NCI-H82 treated with DMSO at 0.1 percent for 48 hours (cell line): ENCODE data around the gene SEL1L3.

Experiments used
- DNase-seq: peaks from one replicate; lab custom pipeline; 2025; ENCODE audit not compliant: unreplicated experiment; lab: John Stamatoyannopoulos, UW

The SEL1L3 gene

DNA sequence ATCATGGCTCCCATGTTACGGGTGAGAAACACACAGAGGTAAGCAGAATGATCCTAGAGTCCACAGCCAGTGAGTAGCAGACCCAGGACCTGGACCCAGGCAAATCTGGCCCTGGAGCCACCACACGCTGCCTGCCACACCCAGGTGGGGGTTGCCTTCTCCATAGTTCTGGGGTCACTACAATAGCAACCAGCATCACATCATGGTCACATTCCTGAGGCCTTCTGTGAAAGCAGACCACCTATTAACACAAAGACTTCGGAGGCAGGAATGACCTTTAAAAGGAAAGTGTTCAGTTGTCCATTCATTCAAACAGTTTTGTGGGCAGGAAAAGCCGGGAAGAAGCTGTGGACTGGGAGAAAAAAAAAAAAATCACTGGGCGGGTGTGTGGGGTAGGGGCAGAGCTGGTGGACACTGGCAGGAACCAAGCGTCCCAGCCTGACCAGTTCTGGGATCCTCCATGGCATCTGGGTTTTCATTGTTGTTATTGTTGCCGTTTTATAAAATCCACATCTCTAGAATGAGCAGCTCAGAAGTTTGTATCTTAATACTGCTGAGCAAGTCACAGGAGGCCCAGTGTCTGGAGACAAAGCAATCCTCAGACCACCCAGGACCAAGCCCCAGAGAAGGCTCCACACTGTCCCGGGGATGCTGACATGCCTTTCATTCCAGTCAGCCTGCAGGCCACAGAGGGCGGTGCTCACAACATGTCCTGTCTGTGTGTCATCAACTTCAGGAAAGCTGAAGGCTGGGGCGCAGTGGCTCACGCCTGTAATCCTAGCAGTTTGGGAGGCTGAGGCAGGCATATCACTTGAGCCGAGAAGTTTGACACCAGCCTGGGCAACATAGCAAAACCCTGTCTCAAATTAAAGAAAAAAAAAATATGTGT, 67.0 kb downstream of the SEL1L3 start:
- DNase-seq = no peak

DNA sequence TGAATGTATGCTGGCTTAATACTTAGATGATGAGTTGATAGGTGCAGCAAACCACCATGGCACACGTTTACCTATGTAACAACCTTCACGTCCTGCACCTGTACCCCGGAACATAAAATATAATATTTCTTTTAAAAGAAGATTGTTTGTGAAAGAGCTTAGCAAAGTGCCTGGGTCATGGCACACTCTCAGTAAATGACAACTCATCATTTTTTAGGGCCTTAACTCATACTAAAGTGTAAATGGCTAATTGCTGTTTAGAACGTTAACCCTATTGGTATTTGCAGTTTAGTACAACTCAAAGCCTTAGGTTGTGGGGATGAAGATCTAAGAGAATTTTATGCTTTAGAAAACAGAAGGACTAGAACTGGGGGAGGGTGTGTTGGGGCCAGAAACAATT, 67.7 kb downstream of the SEL1L3 start:
- no peak for DNase-seq

DNA sequence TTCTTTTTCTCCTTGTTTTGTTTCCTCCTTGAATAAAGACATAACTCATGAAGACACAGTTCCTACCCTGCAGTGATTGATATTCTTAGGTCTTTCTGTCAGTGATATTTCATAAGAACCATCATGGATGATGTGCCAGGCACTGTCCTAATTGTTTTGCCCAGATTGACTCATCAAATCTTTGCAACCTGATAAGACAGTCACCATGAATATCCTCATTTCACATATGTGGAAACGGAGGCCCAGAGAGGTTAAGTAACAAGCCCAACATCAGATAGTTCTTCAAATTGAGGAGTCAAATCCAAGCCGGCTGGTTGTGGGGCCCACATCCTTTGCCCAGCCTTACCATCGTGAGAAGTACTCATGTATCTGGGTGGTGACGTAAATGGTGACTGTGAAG, 69.9 kb downstream of the SEL1L3 start:
- DNase-seq = no peak

DNA sequence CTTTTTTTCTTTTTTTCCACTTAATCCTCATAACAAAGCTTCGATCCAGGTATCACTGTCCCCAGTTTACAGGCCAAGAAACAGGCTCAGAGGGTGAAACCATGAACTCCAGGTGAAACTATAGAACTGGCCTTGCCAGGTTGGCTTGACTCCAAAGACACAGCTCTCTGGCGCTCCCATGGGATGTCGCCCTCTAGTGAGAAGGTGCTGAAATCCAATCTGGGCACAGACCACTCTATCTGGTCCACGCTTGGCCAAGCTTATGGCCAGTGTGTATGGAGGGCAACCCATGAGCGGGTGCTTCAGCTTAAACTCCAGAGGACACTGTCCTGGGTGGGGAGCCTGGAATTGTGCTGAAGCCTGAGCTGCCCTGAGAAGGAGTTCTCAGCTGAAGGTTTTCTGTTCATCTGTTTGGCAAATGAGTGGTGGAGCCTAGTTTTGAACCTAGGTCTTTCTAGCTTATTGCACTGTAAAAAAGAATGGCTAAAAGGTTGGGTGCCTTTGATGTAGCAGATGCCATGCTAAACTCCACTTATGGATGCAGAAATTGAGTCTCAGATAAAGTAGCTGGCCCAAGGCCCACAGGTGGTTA, 70.5 kb downstream of the SEL1L3 start:
- no peak for DNase-seq

DNA sequence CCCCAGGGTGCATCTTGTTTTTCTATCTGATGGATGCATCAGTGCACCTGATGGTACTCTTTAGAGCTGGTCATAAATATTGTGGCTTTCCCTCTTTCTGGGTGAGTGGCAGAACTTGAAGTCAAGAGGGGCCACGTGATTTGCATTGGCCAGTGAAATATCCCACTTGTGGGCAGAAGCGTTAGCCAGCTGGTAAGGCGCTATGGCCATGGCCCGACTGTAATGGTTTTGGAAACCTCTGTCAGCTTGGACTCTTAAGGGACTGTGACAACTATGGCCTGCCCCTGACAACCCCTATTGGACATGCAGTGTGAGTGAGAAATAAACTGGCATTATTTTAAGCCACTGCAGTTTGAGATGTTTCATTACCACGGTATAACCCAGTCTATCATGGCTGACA, 72.8 kb downstream of the SEL1L3 start:
- DNase-seq = no peak

DNA sequence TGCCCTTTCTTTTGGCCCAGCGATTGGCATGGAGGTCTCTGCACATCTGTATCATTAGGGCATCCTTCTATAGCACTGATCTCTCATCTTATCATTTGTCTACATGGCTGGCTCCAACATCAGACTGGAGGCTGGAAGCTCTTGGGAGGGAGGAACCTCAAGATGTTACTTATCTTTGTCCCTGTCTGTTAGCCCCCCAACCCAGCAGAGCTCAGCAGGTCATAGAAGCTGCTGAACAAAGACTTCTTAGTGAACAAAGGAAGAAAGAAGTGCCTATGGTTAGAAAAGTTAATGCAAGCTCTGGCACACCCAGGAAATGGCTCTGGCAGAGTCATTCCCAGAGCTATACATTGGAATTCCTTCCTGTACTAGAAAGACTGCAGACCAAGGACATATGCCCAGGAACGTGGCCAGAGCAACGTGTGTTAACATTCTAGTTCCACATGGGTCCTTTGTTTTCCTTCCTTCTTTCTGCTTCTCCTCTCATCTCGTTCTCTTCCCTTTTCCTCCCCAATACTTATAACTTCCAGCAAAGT, 74.0 kb downstream of the SEL1L3 start:
- DNase-seq = no peak

DNA sequence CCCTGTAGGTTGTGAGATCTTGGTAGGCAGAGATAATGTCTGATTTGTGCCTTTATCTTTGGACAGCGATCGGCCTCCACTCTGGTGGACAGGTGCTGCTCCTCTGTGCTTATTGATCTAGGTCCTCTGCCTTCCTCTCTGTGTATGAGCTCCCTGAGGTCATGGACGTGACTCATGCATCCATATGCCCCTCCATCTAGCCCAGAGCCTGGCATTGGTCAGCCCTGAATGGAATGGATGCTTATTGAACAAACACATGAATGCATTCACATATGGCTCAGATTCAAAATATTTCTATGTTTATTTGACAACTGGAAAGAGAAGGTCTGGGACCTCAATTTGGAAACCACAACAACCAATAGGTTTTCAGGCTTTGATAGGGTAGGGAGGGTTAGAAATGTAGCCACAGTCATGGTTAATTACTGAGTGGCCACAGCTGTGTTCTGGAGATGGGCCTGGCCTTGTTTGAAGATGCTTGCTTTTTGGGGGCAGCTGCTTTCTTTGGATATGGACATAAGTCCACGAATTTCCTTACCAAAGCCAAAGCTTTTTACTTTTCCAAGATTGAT, 76.2 kb downstream of the SEL1L3 start:
- DNase-seq = no peak

DNA sequence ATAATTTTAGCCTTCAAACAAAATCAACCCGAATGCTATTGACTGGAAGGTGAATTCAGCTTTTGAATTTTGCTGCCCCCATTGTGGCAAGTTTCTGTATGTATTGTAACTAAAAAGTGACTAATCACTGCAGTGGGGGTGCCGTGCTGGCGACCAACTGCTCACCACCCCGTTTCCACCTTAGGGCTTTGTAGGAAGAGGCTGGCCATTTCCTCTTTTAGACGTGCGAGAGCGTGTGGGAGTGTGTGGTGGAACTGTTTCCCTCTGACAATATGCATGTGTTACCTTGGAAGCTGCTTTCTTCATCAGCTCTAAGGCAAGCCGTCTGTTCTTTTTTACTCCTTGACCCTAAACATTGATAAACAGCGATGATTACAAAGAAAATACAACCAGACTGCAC, 78.8 kb downstream of the SEL1L3 start:
- DNase-seq = no peak

DNA sequence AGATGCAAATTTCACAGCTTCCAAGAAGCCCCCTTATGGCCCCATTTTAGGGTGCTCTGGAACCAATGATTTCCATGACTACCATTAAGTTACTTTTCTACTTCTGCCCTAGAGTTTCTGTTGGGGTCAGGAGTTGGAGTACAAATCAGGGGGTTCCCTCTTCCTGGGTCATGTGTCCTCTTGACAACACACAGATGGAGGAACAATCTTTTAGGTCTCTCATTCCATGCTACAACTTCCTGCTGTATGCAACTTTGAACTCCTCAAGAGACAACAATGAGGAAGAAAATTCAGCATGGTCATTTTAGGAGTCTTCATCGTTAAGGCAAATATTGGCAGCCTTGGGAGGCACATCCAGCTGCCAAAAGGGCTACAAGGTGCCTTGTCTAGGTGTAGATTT, 79.7 kb downstream of the SEL1L3 start:
- no peak for DNase-seq

DNA sequence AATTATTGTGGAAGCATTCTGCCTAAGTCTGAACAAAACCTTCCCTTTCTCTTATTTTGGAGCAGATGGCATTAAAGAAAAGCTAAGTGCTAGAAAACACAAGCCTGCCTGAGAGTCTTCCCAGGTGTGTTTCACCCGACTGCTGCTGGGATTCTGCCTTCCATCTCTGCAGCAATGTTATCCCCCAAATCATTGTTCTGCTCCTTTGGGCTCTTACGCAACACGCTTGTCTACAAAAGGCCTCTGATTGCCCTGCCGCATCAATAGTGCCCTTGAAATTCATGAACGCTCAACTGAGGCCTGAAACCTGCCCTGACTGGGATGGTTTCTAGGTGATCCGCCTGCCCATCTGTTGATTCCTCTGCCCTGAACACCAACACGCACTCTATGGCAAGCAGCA, 80.3 kb downstream of the SEL1L3 start:
- no peak for DNase-seq

DNA sequence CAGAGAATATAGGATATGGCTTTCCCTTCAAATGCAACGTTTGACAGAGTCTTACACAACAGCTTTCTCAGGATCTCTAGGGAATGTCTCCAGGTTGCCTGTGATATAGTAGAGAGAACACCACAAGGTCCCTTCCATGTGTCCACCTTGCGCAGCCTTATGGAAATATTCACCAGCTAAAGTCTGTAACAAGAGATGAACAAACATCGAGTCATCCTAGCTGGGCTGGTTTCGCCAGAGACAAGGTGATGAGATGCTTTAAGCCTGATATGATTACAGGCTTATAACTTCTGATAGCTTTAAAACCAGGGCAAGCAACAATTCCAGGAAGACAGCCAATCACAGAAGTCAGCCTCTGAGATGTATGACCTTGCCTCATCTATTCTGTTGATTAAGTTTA, 83.8 kb downstream of the SEL1L3 start:
- DNase-seq = no peak

DNA sequence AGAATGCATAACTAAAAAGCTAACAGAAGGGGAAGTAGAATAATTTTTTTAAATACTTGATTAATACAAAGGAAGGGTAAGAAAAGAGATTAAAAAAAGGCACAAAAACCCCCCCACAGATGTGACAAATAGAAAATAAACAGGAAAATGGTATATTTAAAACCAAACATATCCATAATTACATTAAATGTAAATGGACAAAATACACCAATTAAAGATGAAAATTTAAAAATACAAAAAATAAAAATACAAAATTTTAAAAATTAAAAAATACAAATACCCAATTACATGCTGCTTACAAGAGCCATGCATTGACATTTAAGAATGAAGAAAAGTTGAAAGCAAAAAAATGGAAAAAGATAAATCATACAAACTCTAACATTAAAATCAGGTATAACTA, 86.0 kb downstream of the SEL1L3 start:
- DNase-seq = no peak

DNA sequence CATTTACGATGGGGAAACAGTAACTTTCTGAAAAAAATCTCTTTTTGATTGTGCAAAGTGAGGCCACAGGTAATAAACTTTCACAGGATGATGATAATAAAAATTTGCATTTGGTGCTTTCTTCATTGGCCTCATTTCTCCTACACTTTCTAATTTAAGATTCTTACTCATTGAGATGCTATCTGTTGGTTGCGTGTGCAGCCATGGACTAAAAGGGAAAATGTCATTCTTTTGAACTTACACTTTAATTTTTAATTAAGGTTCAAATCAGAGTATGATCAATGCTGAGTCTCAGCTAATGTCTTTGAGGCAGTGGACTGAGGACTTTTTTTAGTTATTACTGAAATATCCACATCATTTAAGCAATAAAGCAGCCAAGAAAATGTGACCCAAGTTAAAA, 87.6 kb downstream of the SEL1L3 start:
- DNase-seq = no peak

DNA sequence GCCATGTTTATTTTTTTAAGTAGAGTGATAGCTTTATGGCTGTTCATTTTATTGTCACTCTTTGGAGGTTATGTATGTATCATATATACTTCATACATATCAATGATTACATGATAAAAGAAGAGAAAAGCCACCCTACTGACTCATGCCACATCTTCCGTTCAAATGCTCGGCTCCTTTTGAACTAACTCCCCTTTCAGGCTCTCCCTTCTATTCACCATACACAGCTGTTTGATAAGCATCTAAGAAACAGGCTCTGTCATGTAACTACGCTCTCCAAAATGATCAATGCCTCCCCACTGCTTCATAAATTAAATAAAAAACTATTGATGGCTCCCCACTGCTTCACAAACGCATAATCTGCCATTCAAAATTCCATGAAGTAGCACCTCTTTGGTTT, 89.4 kb downstream of the SEL1L3 start:
- DNase-seq = no peak

DNA sequence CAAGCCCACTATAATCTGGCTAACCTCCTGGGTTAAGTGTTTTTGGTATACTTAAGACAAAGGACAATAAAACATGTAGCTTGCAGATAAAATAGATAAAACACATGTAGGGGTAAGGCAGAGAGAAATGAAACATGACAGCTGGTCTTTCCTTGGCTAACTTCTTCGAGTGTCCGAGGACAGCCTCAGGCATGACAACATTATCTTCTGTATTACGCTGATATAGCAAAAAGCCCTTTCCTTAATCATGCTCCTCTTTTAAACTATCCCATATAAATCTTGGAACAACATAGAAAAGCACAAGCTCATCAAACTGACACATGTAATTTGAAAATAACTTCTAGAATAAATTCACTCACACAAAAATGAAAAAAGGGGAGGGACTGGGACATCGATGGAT, 91.1 kb downstream of the SEL1L3 start:
- DNase-seq = no peak

DNA sequence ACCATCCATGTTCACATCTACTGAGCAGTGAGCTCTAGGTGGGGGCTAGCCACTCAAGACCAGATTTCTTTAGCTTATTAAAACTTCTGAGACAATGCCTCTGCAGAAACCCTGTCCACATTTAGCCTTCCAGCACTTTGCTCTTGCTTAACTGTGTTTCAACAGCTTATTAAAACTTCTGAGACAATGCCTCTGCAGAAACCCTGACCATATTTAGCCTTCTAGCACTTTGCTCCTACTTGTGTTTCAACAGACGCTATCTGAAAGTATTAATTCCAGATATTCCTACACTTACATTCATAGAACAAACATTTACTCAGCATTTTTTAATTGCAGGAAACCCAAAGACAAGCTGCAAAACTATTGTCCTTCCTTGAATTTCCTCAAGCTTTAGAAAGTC, 91.9 kb downstream of the SEL1L3 start:
- DNase-seq = no peak

DNA sequence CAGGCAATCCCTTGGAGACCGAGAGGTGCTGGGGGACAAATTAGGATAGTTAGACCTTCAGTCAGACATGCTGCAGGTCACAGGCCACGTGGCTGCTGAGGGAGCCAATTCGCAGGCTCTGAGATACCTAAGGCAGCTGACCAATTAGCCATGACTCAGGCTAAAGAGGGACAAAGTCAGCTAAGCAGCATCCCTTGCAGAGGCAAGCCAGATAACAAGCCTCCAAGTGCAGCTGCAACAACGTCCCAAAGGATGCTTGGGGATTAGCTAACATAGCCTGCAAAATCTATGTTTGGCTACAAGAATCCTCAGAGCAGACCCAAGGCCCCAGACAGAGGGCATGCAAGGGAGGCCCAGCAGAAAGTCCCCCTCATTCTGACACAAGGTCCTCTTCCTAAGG, 93.5 kb downstream of the SEL1L3 start:
- DNase-seq = no peak

DNA sequence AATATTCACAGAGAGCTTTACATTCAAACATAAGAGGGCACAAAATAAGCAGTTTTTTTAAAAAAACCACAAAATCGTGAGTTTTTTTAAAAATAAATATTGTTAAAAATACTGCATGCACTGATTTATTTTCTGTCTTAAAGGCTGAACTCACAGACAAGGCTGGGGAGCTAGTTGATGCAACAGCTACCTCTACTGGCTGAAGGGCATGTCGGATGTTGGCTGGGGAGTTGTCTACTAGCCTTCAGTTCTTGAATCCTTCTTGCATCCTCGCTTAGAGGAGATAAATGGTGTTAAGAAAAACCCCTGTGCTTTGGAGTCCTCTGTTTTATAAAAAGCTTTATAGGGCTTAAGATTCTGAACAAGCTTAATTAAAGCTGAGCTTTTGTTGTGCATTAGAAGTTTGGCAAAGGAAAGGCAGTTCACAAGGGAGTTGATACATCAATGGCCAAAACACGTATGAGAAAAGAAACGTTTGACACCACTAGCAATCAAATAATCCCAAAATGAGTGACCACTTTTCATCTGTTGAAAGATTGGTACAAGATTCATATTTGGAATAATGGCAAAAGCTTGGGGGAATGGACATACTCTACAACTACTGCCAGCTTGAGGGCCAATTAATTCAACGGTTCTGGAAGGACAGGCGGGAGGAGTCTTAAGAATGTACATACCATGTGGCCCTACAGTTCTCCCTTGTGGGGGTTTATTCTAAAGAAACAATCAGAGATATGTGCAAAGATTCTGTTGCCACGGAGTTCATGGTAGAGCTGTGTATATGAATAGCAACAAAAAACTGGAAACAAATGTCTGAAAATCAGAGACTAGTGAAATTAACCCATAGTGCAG, 94.7 kb downstream of the SEL1L3 start:
- DNase-seq = peak; percentile 41

DNA sequence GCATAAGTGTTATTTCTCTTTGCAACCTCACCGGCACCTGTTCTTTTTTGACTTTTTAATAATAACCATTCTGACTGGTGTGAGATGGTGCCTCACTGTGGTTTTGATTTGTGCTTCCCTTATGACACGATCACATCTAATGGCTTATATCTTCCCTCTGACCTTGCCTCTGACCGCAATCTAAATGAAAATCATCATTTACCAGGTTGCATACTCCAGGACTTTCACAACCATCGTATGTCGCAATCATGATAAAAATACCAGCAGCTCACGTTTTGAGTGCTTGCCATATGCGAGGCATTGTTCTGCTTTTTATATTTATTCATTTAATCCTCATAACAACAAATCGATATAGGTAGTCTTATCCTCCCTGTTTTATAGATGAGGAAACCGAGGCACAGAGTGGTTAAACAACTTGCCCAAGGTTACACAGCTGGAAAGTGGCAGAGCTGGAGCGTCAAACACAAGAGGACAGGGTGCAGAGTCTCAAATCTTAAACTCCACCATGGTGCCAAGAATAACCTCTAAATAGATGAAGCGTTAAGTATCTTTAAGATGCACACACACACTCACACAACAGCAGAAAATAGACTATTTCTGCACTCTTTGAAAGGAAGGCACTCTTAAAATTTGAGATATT, 102.2 kb downstream of the SEL1L3 start:
- no peak for DNase-seq

DNA sequence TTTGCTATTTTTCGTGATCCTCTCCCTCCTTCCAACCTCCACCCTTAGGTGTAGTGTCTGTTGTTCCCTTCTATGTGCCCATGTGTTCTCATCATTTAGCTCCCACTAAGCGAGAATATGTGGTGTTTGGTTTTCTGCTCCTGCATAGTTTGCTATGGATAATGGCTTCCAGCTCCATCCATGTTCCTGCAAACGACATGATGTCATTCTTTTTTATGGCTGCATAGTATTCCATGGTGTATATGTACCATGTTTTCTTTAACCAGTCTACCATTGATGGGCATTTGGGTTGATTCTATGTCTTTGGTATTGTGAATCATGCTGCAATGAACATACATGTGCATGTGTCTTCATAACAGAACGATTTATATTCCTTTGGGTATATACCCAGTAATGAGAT, 102.7 kb downstream of the SEL1L3 start:
- no peak for DNase-seq

DNA sequence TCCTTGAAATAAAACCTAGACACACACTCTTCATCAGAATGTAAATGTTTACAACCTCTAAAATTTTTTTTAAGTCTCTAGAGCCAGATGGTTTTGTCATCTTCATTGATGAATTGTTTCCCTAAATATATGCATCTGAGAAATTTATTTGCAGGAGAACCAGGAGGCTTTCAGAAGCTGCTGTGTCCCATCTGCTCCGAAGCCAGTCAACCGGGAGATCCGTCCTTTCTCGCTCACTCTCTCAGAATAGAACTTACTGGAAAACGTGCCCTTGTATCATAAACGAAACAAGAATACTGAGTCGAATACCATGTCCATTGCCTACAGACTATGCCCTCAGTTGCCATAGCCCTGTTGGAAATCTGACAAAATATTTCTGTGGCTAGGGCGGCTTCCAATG, 103.7 kb downstream of the SEL1L3 start:
- DNase-seq = no peak
